Sigmoid colon (tissue), 4 donors: ENCODE measurements around the gene GABRB1.

Experiments
- CTCF ChIP-seq, 4 experiments: fragments of 450-650 bp in 3 of 4; fragments of 200-600 bp in 1 of 4; IDR thresholded peaks; one replicate each; pipeline ENCODE4 v1.5.1; 2016 to 2019; ENCODE audit warnings: antibody characterized with exemption in 4 of 4, mild to moderate bottlenecking in 3 of 4, moderate library complexity in 2 of 4
- EP300 ChIP-seq, 4 donors: sonication (generic); formaldehyde crosslinking; IDR thresholded peaks; one replicate each; pipeline ENCODE4 v1.6.1; 2017; ENCODE audit warnings: antibody characterized with exemption in 4 of 4
- POLR2A ChIP-seq, 2 donors: fragments of 450-650 bp; IDR thresholded peaks; one replicate each; pipeline ENCODE4 v1.6.1; 2016; ENCODE audit warnings: antibody characterized with exemption in 2 of 2, mild to moderate bottlenecking in 2 of 2, moderate library complexity in 2 of 2
- POLR2AphosphoS5 ChIP-seq, 4 donors: sonication (generic); formaldehyde crosslinking; IDR thresholded peaks; one replicate each; pipeline ENCODE4 v1.6.1; 2017; ENCODE audit warnings: antibody characterized with exemption in 4 of 4

GRCh38 chr4:47427935-47428334 lies 396.6 kb downstream of the GABRB1 start:
- TF ChIP-seq CTCF (IDR thresholded peaks at IDR 0.05), result no peak
- no peak for TF ChIP-seq POLR2A (IDR thresholded peaks at IDR 0.05)
- TF ChIP-seq POLR2AphosphoS5 (IDR thresholded peaks at IDR 0.05), result no peak
- no peak for TF ChIP-seq EP300 (IDR thresholded peaks at IDR 0.05)
